NCI-H146 (cell line): Measurements from ENCODE around the gene LHX1.

Experiments used
- DNase-seq: peaks from one replicate; lab custom pipeline; 2025; lab: John Stamatoyannopoulos, UW

The LHX1 gene

GRCh38 chr17:36922175-36922574 is 15.1 kb upstream of the LHX1 start:
- DNase-seq, result no peak

- no peak for DNase-seq
Observed at GRCh38 chr17:36923814-36924221, 13.5 kb upstream of the LHX1 start.

GRCh38 chr17:36926226-36926625 is 11.0 kb upstream of the LHX1 start:
- no peak for DNase-seq

- no peak for DNase-seq
Observed at GRCh38 chr17:36926701-36927100, 10.6 kb upstream of the LHX1 start.

- peak; percentile 52 for DNase-seq
Observed at GRCh38 chr17:36928471-36929345, 8.6 kb upstream of the LHX1 start.

GRCh38 chr17:36929851-36930582 is 7.3 kb upstream of the LHX1 start:
- no peak for DNase-seq

GRCh38 chr17:36930583-36930900 is 6.7 kb upstream of the LHX1 start:
- no peak for DNase-seq

GRCh38 chr17:36931096-36931696 is 6.1 kb upstream of the LHX1 start:
- DNase-seq, result no peak

GRCh38 chr17:36931697-36932382 is 5.4 kb upstream of the LHX1 start:
- peak; percentile 8 for DNase-seq

- no peak for DNase-seq
Observed at GRCh38 chr17:36932383-36932693, 4.9 kb upstream of the LHX1 start.

- no peak for DNase-seq
Observed at GRCh38 chr17:36932694-36933511, 4.4 kb upstream of the LHX1 start.

GRCh38 chr17:36933512-36934143 is 3.6 kb upstream of the LHX1 start:
- no peak for DNase-seq

GRCh38 chr17:36934144-36934691 is 3.1 kb upstream of the LHX1 start:
- DNase-seq, result peak; percentile 15

GRCh38 chr17:36934692-36935630 is 2.3 kb upstream of the LHX1 start:
- DNase-seq, result peak; percentile 31

- peak; percentile 20 for DNase-seq
Observed at GRCh38 chr17:36935671-36936454, 1.4 kb upstream of the LHX1 start.

- DNase-seq, result peak; percentile 52
Observed at GRCh38 chr17:36936455-36937000, 747 bp upstream of the LHX1 start.

GRCh38 chr17:36937959-36938565 is 787 bp downstream of the LHX1 start:
- no peak for DNase-seq

- no peak for DNase-seq
Observed at GRCh38 chr17:36938566-36939051, 1.3 kb downstream of the LHX1 start.
